IMR-90 (cell line): ENCODE data around the gene PMM2. TPM values are rescaled to one million over a fixed set of nuclear protein-coding genes. Genes with fewer than 3 reads are reported as not detected.

ENCODE experiments used
- ATAC-seq: fragments of 200-7000 bp; cut with Tn5 transposase; 2 replicates; pipeline ENCODE4 v1.9.1; 2020; ENCODE audit warnings: low read depth, mild to moderate bottlenecking, moderate library complexity
- BruUV-seq: library from RNA; stranded (reverse); fragments of 400-500 nt; replicated peaks from 2 replicates; lab custom pipeline; 2021; lab: Mats Ljungman, UMichigan
- CTCF ChIA-PET: fragments of 300-600 bp; formaldehyde crosslinking; extraction: SDS; loops from one replicate; lab custom pipeline; 2021; ENCODE audit warnings: antibody characterized with exemption; lab: Yijun Ruan, JAX
- POLR2A ChIA-PET: fragments of 300-600 bp; sonication (Branson Sonifier 250); formaldehyde crosslinking; loops from one replicate; lab custom pipeline; 2022; ENCODE audit warnings: antibody characterized with exemption; ENCODE audit not compliant: unreplicated experiment; lab: Charles Lee
- DNase-seq: peaks from one replicate; pipeline ENCODE4 v3.0.0; 2013
- H2AFZ ChIP-seq: replicated peaks from 2 replicates; pipeline ENCODE3; 2013; ENCODE audit warnings: low read length, mild to moderate bottlenecking; ENCODE audit not compliant: poor library complexity
- H2AK5ac ChIP-seq: 2 replicates; pipeline ENCODE4 v1.6.1; 2013; ENCODE audit warnings: low read depth, low read length, inconsistent platforms
- H2AK9ac ChIP-seq: replicated peaks from 2 replicates; pipeline ENCODE3; 2013; ENCODE audit warnings: mild to moderate bottlenecking, low read depth, low read length, moderate library complexity; ENCODE audit not compliant: poor library complexity
- H2BK120ac ChIP-seq: 2 replicates; pipeline ENCODE4 v1.6.1; 2013; ENCODE audit warnings: low read depth, low read length, inconsistent platforms
- H2BK15ac ChIP-seq: 3 replicates; pipeline ENCODE4 v1.6.1; 2013; ENCODE audit warnings: low read depth, low read length, inconsistent platforms
- H2BK20ac ChIP-seq: 2 replicates; pipeline ENCODE4 v1.6.1; 2013; ENCODE audit warnings: low read depth, mild to moderate bottlenecking, inconsistent platforms, low read length, moderate library complexity
- H2BK5ac ChIP-seq: 2 replicates; pipeline ENCODE4 v1.6.1; 2013; ENCODE audit warnings: mild to moderate bottlenecking, low read depth, low read length, inconsistent platforms; ENCODE audit not compliant: poor library complexity, severe bottlenecking
- H3K14ac ChIP-seq: replicated peaks from 2 replicates; pipeline ENCODE4 v1.6.1; 2013; ENCODE audit warnings: low read depth, low read length, inconsistent platforms
- H3K18ac ChIP-seq: 2 replicates; pipeline ENCODE4 v1.6.1; 2013; ENCODE audit warnings: low read depth, low read length, control low read depth
- H3K23ac ChIP-seq: 2 replicates; pipeline ENCODE4 v1.6.1; 2013; ENCODE audit warnings: low read depth, low read length, inconsistent platforms
- H3K27ac ChIP-seq: 2 replicates; pipeline ENCODE4 v1.5.1; 2013; ENCODE audit warnings: mild to moderate bottlenecking, control low read depth, low read length; ENCODE audit not compliant: insufficient read depth
- H3K27me3 ChIP-seq: 2 replicates; pipeline ENCODE4 v1.6.1; 2013; ENCODE audit warnings: low read length; ENCODE audit not compliant: control insufficient read depth, insufficient read depth
- H3K36me3 ChIP-seq: 2 replicates; pipeline ENCODE4 v1.6.1; 2013; ENCODE audit warnings: low read length, mixed read lengths; ENCODE audit not compliant: control insufficient read depth, insufficient read depth
- H3K4ac ChIP-seq: 2 replicates; pipeline ENCODE4 v1.6.1; 2013; ENCODE audit warnings: low read depth, low read length, inconsistent platforms
- H3K4me1 ChIP-seq: 2 replicates; pipeline ENCODE4 v1.6.1; 2013; ENCODE audit warnings: low read length, mixed read lengths; ENCODE audit not compliant: control insufficient read depth, insufficient read depth
- H3K4me2 ChIP-seq: 2 replicates; pipeline ENCODE4 v1.6.1; 2013; ENCODE audit warnings: low read depth, mild to moderate bottlenecking, control low read depth, low read length, moderate library complexity
- H3K4me3 ChIP-seq: 2 replicates; pipeline ENCODE4 v1.5.1; 2013; ENCODE audit warnings: low read depth, mild to moderate bottlenecking, control low read depth, low read length, moderate library complexity; ENCODE audit not compliant: insufficient read depth
- H3K56ac ChIP-seq: 2 replicates; pipeline ENCODE4 v1.6.1; 2013; ENCODE audit warnings: low read length, inconsistent platforms; ENCODE audit not compliant: insufficient read depth; ENCODE audit errors: extremely low read depth
- H3K79me1 ChIP-seq, 2 experiments: 2 replicates each; pipeline ENCODE4 v1.6.1; 2013; ENCODE audit warnings: low read length in 2 of 2, inconsistent platforms in 1 of 2, low read depth in 1 of 2
- H3K9ac ChIP-seq: 2 replicates; pipeline ENCODE4 v1.6.1; 2013; ENCODE audit warnings: low read depth, low read length, control low read depth
- H3K9me1 ChIP-seq: 2 replicates; pipeline ENCODE4 v1.6.1; 2013; ENCODE audit warnings: low read length, inconsistent platforms; ENCODE audit not compliant: insufficient read depth
- H3K9me3 ChIP-seq: 2 replicates; pipeline ENCODE4 v1.6.1; 2013; ENCODE audit warnings: low read length; ENCODE audit not compliant: control insufficient read depth, insufficient read depth
- H4K20me1 ChIP-seq: 2 replicates; pipeline ENCODE4 v1.6.1; 2013; ENCODE audit warnings: low read length, inconsistent platforms; ENCODE audit not compliant: insufficient read depth
- H4K5ac ChIP-seq: 2 replicates; pipeline ENCODE4 v1.6.1; 2013; ENCODE audit warnings: mild to moderate bottlenecking, low read depth, low read length, control low read depth
- H4K8ac ChIP-seq, 2 experiments: 2 replicates each; pipeline ENCODE4 v1.6.1; 2013; ENCODE audit warnings: low read depth in 2 of 2, low read length in 2 of 2, control low read depth in 1 of 2, inconsistent platforms in 1 of 2
- H4K91ac ChIP-seq: 2 replicates; pipeline ENCODE4 v1.6.1; 2013; ENCODE audit warnings: low read depth, low read length, inconsistent platforms; ENCODE audit not compliant: insufficient read depth
- CTCF ChIP-seq: conservative IDR thresholded peaks from 2 replicates; pipeline ENCODE4 v1.5.1; 2012; ENCODE audit warnings: mild to moderate bottlenecking, low read depth, low read length, improper control_type of control experiment
- NFE2L2 ChIP-seq: fragments of 150-350 bp; IDR thresholded peaks from 2 replicates; pipeline ENCODE4 v1.6.1; 2016; ENCODE audit warnings: low read depth, mild to moderate bottlenecking, low read length
- SMC3 ChIP-seq: fragments of 150-350 bp; IDR thresholded peaks from 2 replicates; pipeline ENCODE4 v1.6.1; 2016; ENCODE audit warnings: low read depth, mild to moderate bottlenecking, antibody characterized with exemption, low read length, moderate library complexity
- WGBS, 2 experiments: methylation state at CpG; one replicate each; pipeline versions ENCODE4 v1.1.5 to v1.1.7; 2013; ENCODE audit warnings: missing lambda C conversion rate in 2 of 2; ENCODE audit not compliant: insufficient read length in 1 of 2; ENCODE audit errors: extremely low coverage in 2 of 2; 5-methylcytosine and 5-hydroxymethylcytosine counted together
- dilution Hi-C: fragments of 300-500 bp; cut with HindIII; formaldehyde crosslinking; loops from one replicate; pipeline ENCODE4 v1.14.3; 2018; ENCODE audit warnings: low sequenced_read_pairs; ENCODE audit not compliant: unreplicated experiment
- in situ Hi-C: fragments of 300-500 bp; cut with MboI; formaldehyde crosslinking; loops from 3 replicates; pipeline ENCODE4 v1.14.3; 2019; ENCODE audit warnings: low sequenced_read_pairs, inconsistent platforms, mixed read lengths
- intact Hi-C: fragments of 100-400 bp; cut with micrococcal nuclease; formaldehyde crosslinking; loops from 2 replicates; pipeline ENCODE4 v1.10.0; 2022
- polyA plus RNA-seq, 3 experiments: library from polyadenylated mRNA; depleted of rRNA; stranded (reverse); fragments of >200 nt; gene quantifications; 2 replicates each; pipeline ENCODE4 v1.2.3, GENCODE V29; 2012; ENCODE audit warnings: low replicate concordance in 1 of 3
- total RNA-seq: library from RNA; depleted of rRNA; stranded (reverse); fragments of >200 nt; gene quantifications from 2 replicates; pipeline ENCODE4 v1.2.3, GENCODE V29; 2012

The PMM2 gene
- total and polyA plus RNA-seq, 2 of the 4 experiments (the other 2 are of a cell fraction): 25.8 to 38.9 TPM

GRCh38 chr16:8812162-8812843 lies 14.7 kb downstream of the PMM2 start:
- Histone ChIP-seq H3K27ac (no peak overlapping the region), H2BK20ac (no peak overlapping the region), H3K9me3 (no peaks in the 10 kb centered on the region), H3K36me3 (peaks cover 70% of the 10 kb centered on the region), H2BK15ac (no peak overlapping the region), H3K9ac (no peak overlapping the region), H3K23ac (no peak overlapping the region), H3K4ac (no peak overlapping the region), H3K4me2 (no peak overlapping the region), H3K9me1 (no peaks in the 10 kb centered on the region), H3K18ac (no peak overlapping the region), H4K20me1 (peaks cover 20% of the 10 kb centered on the region), H3K27me3 (no peaks in the 10 kb centered on the region), H2AK5ac (no peak overlapping the region), H3K14ac (no peak overlapping the region), H2AFZ (no peak overlapping the region), H2AK9ac (no peak overlapping the region), H2BK5ac (no peak overlapping the region), H3K4me3 (no peak overlapping the region), H4K91ac (no peak overlapping the region), H2BK120ac (no peak overlapping the region), H4K5ac (no peak overlapping the region), H3K56ac (no peak overlapping the region), H3K4me1 (no peaks in the 10 kb centered on the region), H3K79me1 (peaks cover 46 to 50% of the 10 kb centered on the region in 2 experiments), H4K8ac (no peak overlapping the region)
- BruUV-seq: no TSS peak
- TF ChIP-seq CTCF (no peak), SMC3 (no peak), NFE2L2 (no peak)
- dilution Hi-C loops: no loop called here
- ChIA-PET CTCF (no interaction called here), POLR2A (no interaction called here)
- DNase-seq (no peak), ATAC-seq (no peak)
- in situ Hi-C loops: no loop called here
- intact Hi-C loops: no loop called here
- 74% methylated on average over 6 of the region's 12 CpGs; no CpG with 5 or more reads in 1 of the 2 experiments for WGBS, 2 experiments
